HCT116 (cell line): ENCODE data around the gene DAZAP2.

Source experiments
- CEBPB ChIP-seq: IDR thresholded peaks from 2 replicates; pipeline ENCODE4 v1.6.1; 2012; ENCODE audit warnings: low read depth
- CTCF ChIP-seq, 3 experiments: fragments of 200-600 bp in 1 of 3; sonication (generic) in 1 of 3; IDR thresholded peaks in 2 of 3; conservative IDR thresholded peaks in 1 of 3; 2 replicates each; pipeline ENCODE4 v1.5.1; 2012 to 2017; ENCODE audit warnings: low read depth in 2 of 3, low read length in 2 of 3, antibody characterized with exemption in 1 of 3, borderline replicate concordance in 1 of 3, control low read depth in 1 of 3, mild to moderate bottlenecking in 1 of 3, mixed read lengths in 1 of 3, mixed run types in 1 of 3, moderate library complexity in 1 of 3; ENCODE audit not compliant: insufficient read depth in 1 of 3
- EZH2 ChIP-seq: fragments of 200-600 bp; sonication (generic); IDR thresholded peaks from 2 replicates; pipeline ENCODE4 v1.6.1; 2017; ENCODE audit warnings: antibody characterized with exemption, mixed run types
- POLR2A ChIP-seq: IDR thresholded peaks from 2 replicates; pipeline ENCODE4 v1.7.0; 2011; ENCODE audit warnings: borderline replicate concordance; ENCODE audit not compliant: insufficient read depth, insufficient read length; ENCODE audit errors: extremely low read depth
- SP1 ChIP-seq: IDR thresholded peaks from 2 replicates; pipeline ENCODE4 v1.6.1; 2012; ENCODE audit warnings: low read depth
- SRF ChIP-seq: IDR thresholded peaks from 2 replicates; pipeline ENCODE4 v1.6.1; 2012; ENCODE audit warnings: low read depth
- ZFX ChIP-seq: fragments of 450-650 bp; IDR thresholded peaks from 2 replicates; pipeline ENCODE4 v1.6.1; 2017
- ZNF274 ChIP-seq: fragments of 200-500 bp; sonication (Bioruptor generic); IDR thresholded peaks from 2 replicates; pipeline ENCODE4 v1.6.1; 2014; ENCODE audit warnings: mild to moderate bottlenecking, low read depth, low read length, inconsistent platforms
- TF ChIP-seq, protein P1 (sequence below): IDR thresholded peaks from 2 replicates; pipeline ENCODE4 v1.6.1; 2012; ENCODE audit warnings: low read depth

DNA sequence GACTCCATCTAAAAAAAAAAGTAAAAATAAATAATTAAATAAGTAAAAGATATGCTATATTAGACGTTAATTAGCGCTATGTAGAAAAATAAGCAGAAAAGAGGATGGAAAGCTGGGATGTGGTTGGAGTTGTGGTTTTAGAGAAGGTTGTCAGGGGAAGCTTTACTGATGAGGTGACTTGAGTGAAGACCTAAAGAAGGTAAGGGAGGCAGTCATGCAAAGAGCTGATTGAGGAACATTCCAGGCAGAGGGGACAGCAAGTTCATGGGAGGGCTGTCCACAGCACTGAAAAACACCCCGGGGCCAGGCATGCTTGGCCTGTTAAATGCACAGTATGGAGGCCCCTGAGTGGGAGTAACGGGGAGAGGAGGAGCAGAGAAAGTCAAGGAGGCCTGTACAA lies 15.9 kb downstream of the DAZAP2 start:
- TF ChIP-seq ZNF274 (no peak), SP1 (no peak), CTCF (IDR thresholded peaks at IDR 0.05 in 2 of 3, conservative IDR thresholded peaks at IDR 0.05 in 1 of 3; ENCODE audit: borderline replicate concordance in 1 of 3, insufficient read depth in 1 of 3, low read depth in 2 of 3, low read length in 2 of 3) (no peak), ZFX (no peak), EZH2 (no peak), POLR2A (no peak), CEBPB (no peak), SRF (no peak)
- TF ChIP-seq, protein P1, sequence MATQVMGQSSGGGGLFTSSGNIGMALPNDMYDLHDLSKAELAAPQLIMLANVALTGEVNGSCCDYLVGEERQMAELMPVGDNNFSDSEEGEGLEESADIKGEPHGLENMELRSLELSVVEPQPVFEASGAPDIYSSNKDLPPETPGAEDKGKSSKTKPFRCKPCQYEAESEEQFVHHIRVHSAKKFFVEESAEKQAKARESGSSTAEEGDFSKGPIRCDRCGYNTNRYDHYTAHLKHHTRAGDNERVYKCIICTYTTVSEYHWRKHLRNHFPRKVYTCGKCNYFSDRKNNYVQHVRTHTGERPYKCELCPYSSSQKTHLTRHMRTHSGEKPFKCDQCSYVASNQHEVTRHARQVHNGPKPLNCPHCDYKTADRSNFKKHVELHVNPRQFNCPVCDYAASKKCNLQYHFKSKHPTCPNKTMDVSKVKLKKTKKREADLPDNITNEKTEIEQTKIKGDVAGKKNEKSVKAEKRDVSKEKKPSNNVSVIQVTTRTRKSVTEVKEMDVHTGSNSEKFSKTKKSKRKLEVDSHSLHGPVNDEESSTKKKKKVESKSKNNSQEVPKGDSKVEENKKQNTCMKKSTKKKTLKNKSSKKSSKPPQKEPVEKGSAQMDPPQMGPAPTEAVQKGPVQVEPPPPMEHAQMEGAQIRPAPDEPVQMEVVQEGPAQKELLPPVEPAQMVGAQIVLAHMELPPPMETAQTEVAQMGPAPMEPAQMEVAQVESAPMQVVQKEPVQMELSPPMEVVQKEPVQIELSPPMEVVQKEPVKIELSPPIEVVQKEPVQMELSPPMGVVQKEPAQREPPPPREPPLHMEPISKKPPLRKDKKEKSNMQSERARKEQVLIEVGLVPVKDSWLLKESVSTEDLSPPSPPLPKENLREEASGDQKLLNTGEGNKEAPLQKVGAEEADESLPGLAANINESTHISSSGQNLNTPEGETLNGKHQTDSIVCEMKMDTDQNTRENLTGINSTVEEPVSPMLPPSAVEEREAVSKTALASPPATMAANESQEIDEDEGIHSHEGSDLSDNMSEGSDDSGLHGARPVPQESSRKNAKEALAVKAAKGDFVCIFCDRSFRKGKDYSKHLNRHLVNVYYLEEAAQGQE, result no peak
